ENCODE data around the gene TIMM50. TPM values are rescaled to one million over a fixed set of nuclear protein-coding genes. Genes with fewer than 3 reads are reported as not detected.

TIMM50 gene
- total RNA-seq, 3 donors from 2014 or later (not counting 1 experiment from before 2014, with no cell fraction given), result 50.1 to 67.2 (median 60.8) TPM

GRCh38 chr19:39497996-39498797 is 17.6 kb downstream of the TIMM50 start:
- peak overlapping the region in 1 of 2 donors; percentile 11 for H3K27ac Mint-ChIP-seq
- WGBS (ENCODE audit: insufficient coverage), result 1% methylated on average over 40 of the region's 40 CpGs
- Histone ChIP-seq H3K4me1 (ENCODE audit: control insufficient read depth, insufficient read depth, low read length) (peaks cover 26% of the 10 kb centered on the region), H3K27me3 (ENCODE audit: control insufficient read depth, insufficient read depth, low read length) (peaks cover 28% of the 10 kb centered on the region), H3K36me3 (ENCODE audit: control insufficient read depth, insufficient read depth, low read length) (no peaks in the 10 kb centered on the region), H3K4me3 (ENCODE audit: low read length) (no peak overlapping the region), H3K9me3 (ENCODE audit: control insufficient read depth, insufficient read depth, low read length) (no peaks in the 10 kb centered on the region), H3K27ac (ENCODE audit: low read length) (no peak overlapping the region)
- peak in 1 of 2 donors; percentile 53 for DNase-seq
- intact Hi-C loops (cut with micrococcal nuclease), result no loop called here
- H3K4me1 Mint-ChIP-seq, result peaks cover 14 to 27% of the 10 kb centered on the region in 2 donors
- peaks cover 36 to 39% of the 10 kb centered on the region in 2 donors for H3K27me3 Mint-ChIP-seq (ENCODE audit: low read depth in 2 of 2)
- TF ChIP-seq, protein P1, sequence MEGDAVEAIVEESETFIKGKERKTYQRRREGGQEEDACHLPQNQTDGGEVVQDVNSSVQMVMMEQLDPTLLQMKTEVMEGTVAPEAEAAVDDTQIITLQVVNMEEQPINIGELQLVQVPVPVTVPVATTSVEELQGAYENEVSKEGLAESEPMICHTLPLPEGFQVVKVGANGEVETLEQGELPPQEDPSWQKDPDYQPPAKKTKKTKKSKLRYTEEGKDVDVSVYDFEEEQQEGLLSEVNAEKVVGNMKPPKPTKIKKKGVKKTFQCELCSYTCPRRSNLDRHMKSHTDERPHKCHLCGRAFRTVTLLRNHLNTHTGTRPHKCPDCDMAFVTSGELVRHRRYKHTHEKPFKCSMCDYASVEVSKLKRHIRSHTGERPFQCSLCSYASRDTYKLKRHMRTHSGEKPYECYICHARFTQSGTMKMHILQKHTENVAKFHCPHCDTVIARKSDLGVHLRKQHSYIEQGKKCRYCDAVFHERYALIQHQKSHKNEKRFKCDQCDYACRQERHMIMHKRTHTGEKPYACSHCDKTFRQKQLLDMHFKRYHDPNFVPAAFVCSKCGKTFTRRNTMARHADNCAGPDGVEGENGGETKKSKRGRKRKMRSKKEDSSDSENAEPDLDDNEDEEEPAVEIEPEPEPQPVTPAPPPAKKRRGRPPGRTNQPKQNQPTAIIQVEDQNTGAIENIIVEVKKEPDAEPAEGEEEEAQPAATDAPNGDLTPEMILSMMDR (IDR thresholded peaks at IDR 0.05), result no peak
- H3K36me3 Mint-ChIP-seq, result no peaks in the 10 kb centered on the region
- ATAC-seq, result peak; percentile 25 to 38 (median 30)
- peak overlapping the region; percentile 38 for H3K4me3 Mint-ChIP-seq
- H3K9me3 Mint-ChIP-seq, result no peaks in the 10 kb centered on the region

- H3K27ac ChIP-seq (ENCODE audit: low read length), result no peak within 1 kb of the TSS
- H3K4me1 ChIP-seq (ENCODE audit: control insufficient read depth, insufficient read depth, low read length), result peaks cover 26% of the 10 kb centered on the region
- peaks cover 30% of the 10 kb centered on the region for H3K27me3 ChIP-seq (ENCODE audit: control insufficient read depth, insufficient read depth, low read length)
- DNase-seq (no peak), ATAC-seq (no peak)
- H3K27ac Mint-ChIP-seq, result peak within 1 kb of the TSS in 1 of 2 donors; percentile 11
- 3% methylated on average over 60 of the region's 60 CpGs for WGBS (ENCODE audit: insufficient coverage)
- peak within 1 kb of the TSS; percentile 65 for H3K4me3 Mint-ChIP-seq
- no peaks in the 10 kb centered on the region for H3K36me3 Mint-ChIP-seq
- H3K9me3 ChIP-seq (ENCODE audit: control insufficient read depth, insufficient read depth, low read length), result no peaks in the 10 kb centered on the region
- H3K36me3 ChIP-seq (ENCODE audit: control insufficient read depth, insufficient read depth, low read length), result no peaks in the 10 kb centered on the region
- no peak within 1 kb of the TSS for H3K4me3 ChIP-seq (ENCODE audit: low read length)
- TF ChIP-seq, protein P1 (IDR thresholded peaks at IDR 0.05), result no peak
- H3K9me3 Mint-ChIP-seq, result no peaks in the 10 kb centered on the region
- intact Hi-C loops (cut with micrococcal nuclease), result no loop called here
- H3K4me1 Mint-ChIP-seq, result peaks cover 19 to 36% of the 10 kb centered on the region in 2 donors
- H3K27me3 Mint-ChIP-seq (ENCODE audit: low read depth in 2 of 2), result peaks cover 44% of the 10 kb centered on the region in 2 donors
These were observed 18.4 kb downstream of the TIMM50 start, which contains the start of gene DLL3 for GRCh38 chr19:39498798-39499642. Gene DLL3, plus strand, starts transcription at chr19:39498947. Its CDS starts 28 bp downstream, at chr19:39498975.

DNA sequence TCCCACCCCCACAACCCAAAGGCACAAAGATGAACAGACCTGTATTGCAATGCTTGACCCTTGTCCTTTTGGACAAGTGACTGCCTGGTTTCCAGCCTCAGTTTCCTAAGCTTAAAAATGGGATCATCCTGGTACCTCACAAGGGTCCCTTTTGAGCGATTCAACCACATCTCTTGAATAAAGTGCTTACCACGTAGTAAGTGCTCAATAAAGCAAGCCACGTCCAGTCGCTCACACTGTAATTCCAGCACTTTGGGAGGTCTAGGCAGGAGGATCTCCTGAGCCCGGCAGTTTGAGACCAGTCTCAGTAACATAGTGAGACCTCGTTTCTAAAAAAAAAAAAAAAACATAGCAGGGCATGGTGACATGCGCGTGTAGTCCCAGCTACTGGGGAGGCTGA is 19.3 kb downstream of the TIMM50 start:
- Mint-ChIP-seq H3K27ac (no peak overlapping the region), H3K27me3 (ENCODE audit: low read depth in 2 of 2) (peaks cover 53% of the 10 kb centered on the region in 2 donors), H3K36me3 (no peaks in the 10 kb centered on the region), H3K4me3 (peak overlapping the region; percentile 65), H3K4me1 (peaks cover 19 to 37% of the 10 kb centered on the region in 2 donors), H3K9me3 (no peaks in the 10 kb centered on the region)
- H3K4me1 ChIP-seq (ENCODE audit: control insufficient read depth, insufficient read depth, low read length), result peaks cover 26% of the 10 kb centered on the region
- TF ChIP-seq, protein P1 (IDR thresholded peaks at IDR 0.05), result no peak
- ATAC-seq (no peak), DNase-seq (no peak)
- no peaks in the 10 kb centered on the region for H3K9me3 ChIP-seq (ENCODE audit: control insufficient read depth, insufficient read depth, low read length)
- intact Hi-C loops (cut with micrococcal nuclease), result no loop called here
- WGBS (ENCODE audit: insufficient coverage), result 83% methylated on average over 6 of the region's 8 CpGs
- H3K27ac ChIP-seq (ENCODE audit: low read length), result no peak overlapping the region
- H3K36me3 ChIP-seq (ENCODE audit: control insufficient read depth, insufficient read depth, low read length), result no peaks in the 10 kb centered on the region
- no peak overlapping the region for H3K4me3 ChIP-seq (ENCODE audit: low read length)
- peaks cover 35% of the 10 kb centered on the region for H3K27me3 ChIP-seq (ENCODE audit: control insufficient read depth, insufficient read depth, low read length)

Data from natural killer cell (primary cell).